GM12878 (cell line): ENCODE results near the gene DDIT3. TPM values are rescaled to one million over a fixed set of nuclear protein-coding genes. Genes with fewer than 3 reads are reported as not detected.

Experiments
- ATF2 ChIP-seq: IDR thresholded peaks from 2 replicates; pipeline ENCODE4 v1.6.1; 2012; ENCODE audit warnings: low read length, inconsistent platforms
- BACH1 ChIP-seq: fragments of 450-650 bp; IDR thresholded peaks from 2 replicates; pipeline ENCODE4 v1.6.1; 2017; ENCODE audit warnings: mild to moderate bottlenecking, borderline replicate concordance
- BCL11A ChIP-seq: IDR thresholded peaks from 2 replicates; pipeline ENCODE4 v1.6.1; 2011; ENCODE audit warnings: low read depth, low read length
- BMI1 ChIP-seq: fragments of 450-650 bp; IDR thresholded peaks from 2 replicates; pipeline ENCODE4 v1.6.1; 2016; ENCODE audit warnings: mild to moderate bottlenecking, moderate library complexity, borderline replicate concordance
- CBX5 ChIP-seq: sonication (generic); IDR thresholded peaks from 2 replicates; pipeline ENCODE4 v1.6.1; 2016; ENCODE audit warnings: low read depth, moderate library complexity, mild to moderate bottlenecking, inconsistent platforms
- CHD2 ChIP-seq: IDR thresholded peaks from 2 replicates; pipeline ENCODE4 v1.6.1; 2011; ENCODE audit warnings: low read depth, low read length, improper control_type of control experiment, borderline replicate concordance
- E2F4 ChIP-seq: IDR thresholded peaks from 2 replicates; pipeline ENCODE4 v1.6.1; 2012; ENCODE audit warnings: low read depth, low read length, improper control_type of control experiment
- E4F1 ChIP-seq: fragments of 450-650 bp; IDR thresholded peaks from 2 replicates; pipeline ENCODE4 v1.6.1; 2018; ENCODE audit warnings: borderline replicate concordance, mild to moderate bottlenecking; ENCODE audit not compliant: partially characterized antibody
- FOXK2 ChIP-seq: fragments of 450-650 bp; IDR thresholded peaks from 2 replicates; pipeline ENCODE4 v1.6.1; 2017; ENCODE audit warnings: mild to moderate bottlenecking, moderate library complexity
- HDAC6 ChIP-seq: fragments of 200-600 bp; sonication (generic); IDR thresholded peaks from one replicate; pipeline ENCODE4 v1.8.0; 2017; ENCODE audit warnings: antibody characterized with exemption; ENCODE audit not compliant: unreplicated experiment
- KDM1A ChIP-seq: fragments of 200-600 bp; sonication (generic); IDR thresholded peaks from 2 replicates; pipeline ENCODE4 v1.6.1; 2016; ENCODE audit warnings: borderline replicate concordance
- POLR2AphosphoS2 ChIP-seq: IDR thresholded peaks from 2 replicates; pipeline ENCODE4 v1.6.1; 2011; ENCODE audit warnings: low read depth, mild to moderate bottlenecking, low read length, improper control_type of control experiment, moderate library complexity
- RAD51 ChIP-seq: fragments of 450-650 bp; IDR thresholded peaks from 2 replicates; pipeline ENCODE4 v1.6.1; 2016; ENCODE audit warnings: moderate library complexity, mild to moderate bottlenecking, inconsistent platforms
- RBBP5 ChIP-seq: fragments of 200-600 bp; sonication (generic); conservative IDR thresholded peaks from 2 replicates; pipeline ENCODE4 v1.6.1; 2016
- RUNX3 ChIP-seq: IDR thresholded peaks from 2 replicates; pipeline ENCODE4 v1.6.1; 2012; ENCODE audit warnings: low read length, inconsistent platforms
- SMAD1 ChIP-seq: fragments of 450-650 bp; IDR thresholded peaks from 2 replicates; pipeline ENCODE4 v1.6.1; 2018; ENCODE audit warnings: mild to moderate bottlenecking, low read depth; ENCODE audit not compliant: partially characterized antibody
- SMAD5 ChIP-seq: IDR thresholded peaks from 2 replicates; pipeline ENCODE4 v1.6.1; 2016; ENCODE audit warnings: antibody characterized with exemption, low read depth
- SREBF1 ChIP-seq: IDR thresholded peaks from 2 replicates; pipeline ENCODE4 v1.6.1; 2012; ENCODE audit warnings: mild to moderate bottlenecking, low read length
- USF1 ChIP-seq: IDR thresholded peaks from 2 replicates; pipeline ENCODE4 v1.6.1; 2011; ENCODE audit warnings: borderline replicate concordance, low read depth, mild to moderate bottlenecking, moderate library complexity, mixed read lengths, low read length; ENCODE audit not compliant: insufficient read depth; ENCODE audit errors: extremely low read length
- polyA plus RNA-seq, 11 experiments: library from polyadenylated mRNA; depleted of rRNA in 4 of 11; unstranded in 6 of 11; stranded (reverse) in 5 of 11; fragments of >200 nt; fragmentation: Nextera tagmentation in 4 of 11; fragmentation: Illumina TruSeq in 1 of 11; extraction: Ambion mirVana in 4 of 11; extraction: Trizol in 1 of 11; gene quantifications; 1 replicate in 1 of 11; 2 replicates in 10 of 11; pipeline versions ENCODE4 v1.2.1 to v1.2.3, GENCODE V29; 2011 to 2016; ENCODE audit warnings: inconsistent platforms in 2 of 11, missing spikeins in 2 of 11, low read depth in 1 of 11
- total RNA-seq, 4 experiments: library from RNA; depleted of rRNA in 3 of 4; stranded (reverse); fragments of >200 nt in 3 of 4; fragmentation: Illumina TruSeq in 1 of 4; extraction: Trizol in 1 of 4; gene quantifications; 2 replicates each; pipeline versions ENCODE4 v1.2.1 to v1.2.3, GENCODE V29; 2013 to 2021
- TF ChIP-seq, protein P1 (sequence below): IDR thresholded peaks from 2 replicates; pipeline ENCODE4 v1.6.1; 2012; ENCODE audit warnings: low read depth, low read length, improper control_type of control experiment
- TF ChIP-seq, protein P2 (sequence below), 3 experiments: IDR thresholded peaks in 2 of 3; conservative IDR thresholded peaks in 1 of 3; 2 replicates each; pipeline ENCODE4 v1.5.1; 2011; ENCODE audit warnings: low read depth in 3 of 3, low read length in 3 of 3, mild to moderate bottlenecking in 3 of 3, control low read depth in 2 of 3, moderate library complexity in 2 of 3, inconsistent platforms in 1 of 3, mixed read lengths in 1 of 3; ENCODE audit not compliant: control insufficient read depth in 2 of 3, insufficient read depth in 1 of 3; ENCODE audit errors: extremely low read depth in 1 of 3

DDIT3 gene
- total and polyA plus RNA-seq, 10 of the 15 experiments (the other 5 are each of a cell fraction or from before 2014, with no cell fraction given): 9.2 to 28.9 (median 15.5) TPM

DNA sequence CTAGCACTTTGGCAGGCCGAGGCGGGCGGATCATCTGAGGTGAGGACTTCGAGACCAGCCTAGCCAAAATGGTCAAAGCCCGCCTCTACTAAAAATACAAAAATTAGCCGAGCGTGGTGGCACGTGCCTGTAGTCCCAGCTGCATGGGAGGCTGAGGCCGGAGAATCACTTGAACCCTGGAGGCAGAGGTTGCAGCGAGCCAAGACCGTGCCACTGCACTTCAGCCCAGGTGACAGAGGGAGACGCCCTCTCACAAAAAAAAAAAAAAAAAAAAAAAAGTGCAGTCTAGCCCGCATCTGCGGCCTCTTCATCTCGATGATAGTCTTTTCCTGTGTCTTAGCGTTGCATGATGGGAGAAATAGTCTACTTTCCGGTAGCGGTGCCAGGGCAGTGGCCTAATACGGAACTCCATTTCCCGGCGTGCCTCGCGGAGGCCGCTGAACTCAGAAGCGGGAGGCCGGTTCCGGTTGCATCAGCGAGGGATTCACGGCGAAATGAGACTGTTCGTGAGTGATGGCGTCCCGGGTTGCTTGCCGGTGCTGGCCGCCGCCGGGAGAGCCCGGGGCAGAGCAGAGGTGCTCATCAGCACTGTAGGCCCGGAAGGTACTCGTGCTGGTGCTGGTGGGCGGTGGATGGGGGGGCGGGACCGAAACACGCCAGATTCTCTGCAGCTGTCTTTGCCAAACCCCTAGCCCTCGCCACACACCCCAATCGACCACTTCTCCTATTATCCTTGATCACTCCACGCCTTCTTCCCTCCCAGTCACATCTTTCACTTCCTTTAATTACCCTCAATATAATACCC lies 32.5 kb downstream of the DDIT3 start, which contains the start of gene MARS1 (continued):
- TF ChIP-seq E2F4 (no peak), KDM1A (no peak), RAD51 (no peak; the same call in 1 of the 2 replicates), E4F1 (peak; percentile 31), CBX5 (peak; percentile 82; the same call in 1 of the 2 replicates), CHD2 (no peak; the same call in 1 of the 2 replicates), BMI1 (no peak), BACH1 (no peak), SMAD1 (no peak), ATF2 (peak; percentile 53; the same call in 1 of the 2 replicates), USF1 (no peak), HDAC6 (no peak), SMAD5 (peak; percentile 83; the same call in 1 of the 2 replicates), FOXK2 (no peak), SREBF1 (0 out of 2 replicates have a peak, but pooled peaks have one; percentile 28), BCL11A (no peak; the same call in 1 of the 2 replicates), POLR2AphosphoS2 (peak; percentile 73; the same call in 1 of the 2 replicates), RUNX3 (peak; percentile 77), RBBP5 (no peak)
- TF ChIP-seq, protein P1, sequence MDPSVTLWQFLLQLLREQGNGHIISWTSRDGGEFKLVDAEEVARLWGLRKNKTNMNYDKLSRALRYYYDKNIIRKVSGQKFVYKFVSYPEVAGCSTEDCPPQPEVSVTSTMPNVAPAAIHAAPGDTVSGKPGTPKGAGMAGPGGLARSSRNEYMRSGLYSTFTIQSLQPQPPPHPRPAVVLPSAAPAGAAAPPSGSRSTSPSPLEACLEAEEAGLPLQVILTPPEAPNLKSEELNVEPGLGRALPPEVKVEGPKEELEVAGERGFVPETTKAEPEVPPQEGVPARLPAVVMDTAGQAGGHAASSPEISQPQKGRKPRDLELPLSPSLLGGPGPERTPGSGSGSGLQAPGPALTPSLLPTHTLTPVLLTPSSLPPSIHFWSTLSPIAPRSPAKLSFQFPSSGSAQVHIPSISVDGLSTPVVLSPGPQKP: peak; percentile 81
- TF ChIP-seq, protein P2, sequence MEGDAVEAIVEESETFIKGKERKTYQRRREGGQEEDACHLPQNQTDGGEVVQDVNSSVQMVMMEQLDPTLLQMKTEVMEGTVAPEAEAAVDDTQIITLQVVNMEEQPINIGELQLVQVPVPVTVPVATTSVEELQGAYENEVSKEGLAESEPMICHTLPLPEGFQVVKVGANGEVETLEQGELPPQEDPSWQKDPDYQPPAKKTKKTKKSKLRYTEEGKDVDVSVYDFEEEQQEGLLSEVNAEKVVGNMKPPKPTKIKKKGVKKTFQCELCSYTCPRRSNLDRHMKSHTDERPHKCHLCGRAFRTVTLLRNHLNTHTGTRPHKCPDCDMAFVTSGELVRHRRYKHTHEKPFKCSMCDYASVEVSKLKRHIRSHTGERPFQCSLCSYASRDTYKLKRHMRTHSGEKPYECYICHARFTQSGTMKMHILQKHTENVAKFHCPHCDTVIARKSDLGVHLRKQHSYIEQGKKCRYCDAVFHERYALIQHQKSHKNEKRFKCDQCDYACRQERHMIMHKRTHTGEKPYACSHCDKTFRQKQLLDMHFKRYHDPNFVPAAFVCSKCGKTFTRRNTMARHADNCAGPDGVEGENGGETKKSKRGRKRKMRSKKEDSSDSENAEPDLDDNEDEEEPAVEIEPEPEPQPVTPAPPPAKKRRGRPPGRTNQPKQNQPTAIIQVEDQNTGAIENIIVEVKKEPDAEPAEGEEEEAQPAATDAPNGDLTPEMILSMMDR (IDR thresholded peaks at IDR 0.05 in 2 of 3, conservative IDR thresholded peaks at IDR 0.05 in 1 of 3; ENCODE audit: control insufficient read depth in 2 of 3, extremely low read depth in 1 of 3, insufficient read depth in 1 of 3, low read depth in 3 of 3, low read length in 3 of 3): peak; percentile 34 to 41 (median 37); a peak in 4 of 6 replicates
